Measurements from ENCODE around the gene CDK11B. TPM values are rescaled to one million over a fixed set of nuclear protein-coding genes. Genes with fewer than 3 reads are reported as not detected.

CDK11B gene
- total RNA-seq, 1 donor from 2014 or later = 71.0 TPM

DNA sequence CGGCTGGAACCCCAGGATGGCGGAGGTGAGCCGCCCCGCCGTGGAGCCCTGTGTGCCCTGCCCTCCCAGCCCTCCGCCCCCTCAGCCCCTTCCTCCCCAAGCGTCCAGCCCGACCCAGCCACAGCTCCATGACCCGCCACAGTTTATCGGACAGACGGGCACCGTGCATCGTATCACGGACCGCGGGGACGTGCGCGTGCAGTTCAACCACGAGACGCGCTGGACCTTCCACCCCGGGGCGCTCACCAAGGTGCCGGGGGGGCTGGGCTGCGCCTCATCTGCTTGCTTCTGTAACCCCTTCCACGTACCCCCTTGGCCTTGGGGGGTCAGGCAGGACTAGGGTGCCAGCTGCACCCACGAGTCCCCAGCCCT, 33.4 kb downstream of the CDK11B start:
- TF ChIP-seq, protein P1, sequence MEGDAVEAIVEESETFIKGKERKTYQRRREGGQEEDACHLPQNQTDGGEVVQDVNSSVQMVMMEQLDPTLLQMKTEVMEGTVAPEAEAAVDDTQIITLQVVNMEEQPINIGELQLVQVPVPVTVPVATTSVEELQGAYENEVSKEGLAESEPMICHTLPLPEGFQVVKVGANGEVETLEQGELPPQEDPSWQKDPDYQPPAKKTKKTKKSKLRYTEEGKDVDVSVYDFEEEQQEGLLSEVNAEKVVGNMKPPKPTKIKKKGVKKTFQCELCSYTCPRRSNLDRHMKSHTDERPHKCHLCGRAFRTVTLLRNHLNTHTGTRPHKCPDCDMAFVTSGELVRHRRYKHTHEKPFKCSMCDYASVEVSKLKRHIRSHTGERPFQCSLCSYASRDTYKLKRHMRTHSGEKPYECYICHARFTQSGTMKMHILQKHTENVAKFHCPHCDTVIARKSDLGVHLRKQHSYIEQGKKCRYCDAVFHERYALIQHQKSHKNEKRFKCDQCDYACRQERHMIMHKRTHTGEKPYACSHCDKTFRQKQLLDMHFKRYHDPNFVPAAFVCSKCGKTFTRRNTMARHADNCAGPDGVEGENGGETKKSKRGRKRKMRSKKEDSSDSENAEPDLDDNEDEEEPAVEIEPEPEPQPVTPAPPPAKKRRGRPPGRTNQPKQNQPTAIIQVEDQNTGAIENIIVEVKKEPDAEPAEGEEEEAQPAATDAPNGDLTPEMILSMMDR (IDR thresholded peaks at IDR 0.05; ENCODE audit: unreplicated experiment) = no peak
- Mint-ChIP-seq H3K27me3 (ENCODE audit: unreplicated experiment) (peaks cover 2% of the 10 kb centered on the region), H3K27ac (ENCODE audit: unreplicated experiment) (no peak overlapping the region), H3K4me1 (ENCODE audit: unreplicated experiment) (peaks cover 2% of the 10 kb centered on the region), H3K4me3 (ENCODE audit: unreplicated experiment) (no peak overlapping the region), H3K9me3 (ENCODE audit: unreplicated experiment) (no peaks in the 10 kb centered on the region), H3K36me3 (ENCODE audit: low read depth, unreplicated experiment) (peaks cover 5% of the 10 kb centered on the region)
- no peak for DNase-seq (ENCODE audit: low spot score)

DNA sequence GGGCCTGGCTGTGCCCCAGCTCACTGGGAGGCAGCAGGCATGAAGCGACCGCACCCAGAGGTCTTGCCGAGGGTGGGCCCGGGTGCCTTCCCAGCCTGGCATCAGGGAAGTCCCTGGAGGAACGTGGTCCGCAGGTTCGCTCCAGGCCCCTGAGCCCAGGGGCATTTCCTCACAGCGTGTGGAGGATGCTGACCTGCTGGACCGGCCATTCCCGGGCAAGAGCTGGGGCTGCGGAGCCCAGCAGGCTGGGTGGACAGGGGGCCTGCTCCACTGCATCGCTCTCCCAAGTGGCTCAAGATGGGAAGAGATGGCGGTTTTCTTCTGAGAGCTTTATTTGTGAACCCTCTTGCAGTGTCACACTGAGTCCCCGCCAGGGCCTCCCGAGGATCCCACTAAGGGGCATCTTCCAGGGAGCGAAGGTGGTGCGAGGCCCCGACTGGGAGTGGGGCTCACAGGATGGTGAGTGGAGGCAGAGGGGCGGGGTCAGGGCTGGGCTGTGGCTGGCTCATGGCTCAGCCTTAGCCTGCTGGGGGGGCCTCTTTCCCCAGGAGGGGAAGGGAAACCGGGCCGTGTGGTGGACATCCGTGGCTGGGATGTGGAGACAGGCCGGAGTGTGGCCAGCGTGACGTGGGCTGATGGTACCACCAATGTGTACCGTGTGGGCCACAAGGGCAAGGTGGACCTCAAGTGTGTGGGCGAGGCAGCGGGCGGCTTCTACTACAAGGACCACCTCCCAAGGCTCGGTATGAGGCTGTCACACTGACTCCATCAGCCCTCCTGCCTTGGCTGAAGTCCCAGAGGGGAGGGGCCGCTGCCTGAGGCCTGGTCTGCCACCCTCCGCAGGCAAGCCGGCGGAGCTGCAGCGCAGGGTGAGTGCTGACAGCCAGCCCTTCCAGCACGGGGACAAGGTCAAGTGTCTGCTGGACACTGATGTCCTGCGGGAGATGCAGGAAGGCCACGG, 34.1 kb downstream of the CDK11B start:
- peaks cover 2% of the 10 kb centered on the region for H3K27me3 Mint-ChIP-seq (ENCODE audit: unreplicated experiment)
- no peaks in the 10 kb centered on the region for H3K9me3 Mint-ChIP-seq (ENCODE audit: unreplicated experiment)
- H3K36me3 Mint-ChIP-seq (ENCODE audit: low read depth, unreplicated experiment) = peaks cover 5% of the 10 kb centered on the region
- peaks cover 2% of the 10 kb centered on the region for H3K4me1 Mint-ChIP-seq (ENCODE audit: unreplicated experiment)
- H3K4me3 Mint-ChIP-seq (ENCODE audit: unreplicated experiment) = no peak overlapping the region
- DNase-seq (ENCODE audit: low spot score) = no peak
- no peak overlapping the region for H3K27ac Mint-ChIP-seq (ENCODE audit: unreplicated experiment)
- TF ChIP-seq, protein P1 (IDR thresholded peaks at IDR 0.05; ENCODE audit: unreplicated experiment) = no peak

DNA sequence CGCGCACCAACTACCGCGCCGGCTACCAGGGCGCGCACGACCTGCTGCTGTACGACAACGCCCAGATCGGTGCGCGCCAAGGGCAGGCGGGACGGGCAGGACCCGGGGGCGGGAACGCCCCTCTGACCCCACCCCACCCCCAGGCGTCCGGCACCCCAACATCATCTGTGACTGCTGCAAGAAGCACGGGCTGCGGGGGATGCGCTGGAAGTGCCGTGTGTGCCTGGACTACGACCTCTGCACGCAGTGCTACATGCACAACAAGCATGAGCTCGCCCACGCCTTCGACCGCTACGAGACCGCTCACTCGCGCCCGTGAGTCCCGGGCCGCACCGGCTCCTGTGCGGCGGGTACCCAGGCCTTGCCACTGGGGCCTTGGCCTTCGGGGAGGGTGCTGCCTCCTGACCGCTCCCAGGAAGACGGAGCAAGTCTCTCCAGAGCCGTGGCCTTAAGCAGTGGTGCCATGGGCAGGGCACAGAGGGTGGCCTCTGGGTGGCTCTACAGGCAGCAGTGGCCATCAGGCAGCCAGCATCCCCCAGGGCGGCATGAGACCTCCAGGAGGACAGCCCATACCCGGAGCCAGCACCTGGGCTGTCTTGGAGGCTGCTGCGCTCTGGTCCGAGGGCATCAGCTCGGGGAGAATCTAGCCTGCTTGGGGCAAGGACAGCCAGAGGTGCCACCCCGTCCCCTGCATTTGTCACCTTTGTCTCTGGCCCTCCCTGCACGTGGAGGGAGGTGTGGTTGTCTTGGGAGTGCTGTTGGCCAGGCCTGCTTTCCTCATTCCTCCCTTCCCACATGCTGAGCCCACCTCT, 35.0 kb downstream of the CDK11B start:
- TF ChIP-seq, protein P1 (IDR thresholded peaks at IDR 0.05; ENCODE audit: unreplicated experiment) = no peak
- H3K9me3 Mint-ChIP-seq (ENCODE audit: unreplicated experiment) = no peaks in the 10 kb centered on the region
- H3K27me3 Mint-ChIP-seq (ENCODE audit: unreplicated experiment) = peaks cover 2% of the 10 kb centered on the region
- H3K36me3 Mint-ChIP-seq (ENCODE audit: low read depth, unreplicated experiment) = peaks cover 5% of the 10 kb centered on the region
- H3K4me3 Mint-ChIP-seq (ENCODE audit: unreplicated experiment) = no peak overlapping the region
- no peak for DNase-seq (ENCODE audit: low spot score)
- H3K4me1 Mint-ChIP-seq (ENCODE audit: unreplicated experiment) = peaks cover 2% of the 10 kb centered on the region
- H3K27ac Mint-ChIP-seq (ENCODE audit: unreplicated experiment) = no peak overlapping the region

DNA sequence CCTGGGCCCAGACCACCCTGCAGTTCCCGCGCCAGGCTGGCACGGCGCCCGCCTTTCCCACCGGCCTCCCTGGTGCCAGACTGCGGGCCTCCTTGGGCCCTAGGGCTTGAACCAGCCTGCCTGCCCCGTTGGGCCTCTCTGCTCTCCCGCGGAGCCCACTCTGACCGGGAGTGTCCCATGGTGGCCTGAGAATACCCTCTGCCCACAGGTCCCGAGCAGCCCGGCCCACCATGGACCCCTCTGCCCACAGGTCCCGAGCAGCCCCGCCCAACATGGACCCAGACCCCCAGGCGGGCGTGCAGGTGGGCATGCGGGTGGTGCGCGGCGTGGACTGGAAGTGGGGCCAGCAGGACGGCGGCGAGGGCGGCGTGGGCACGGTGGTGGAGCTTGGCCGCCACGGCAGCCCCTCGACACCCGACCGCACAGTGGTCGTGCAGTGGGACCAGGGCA, 35.6 kb downstream of the CDK11B start:
- Mint-ChIP-seq H3K27me3 (ENCODE audit: unreplicated experiment) (peaks cover 2% of the 10 kb centered on the region), H3K27ac (ENCODE audit: unreplicated experiment) (no peak overlapping the region), H3K36me3 (ENCODE audit: low read depth, unreplicated experiment) (peaks cover 5% of the 10 kb centered on the region), H3K4me1 (ENCODE audit: unreplicated experiment) (peaks cover 2% of the 10 kb centered on the region), H3K4me3 (ENCODE audit: unreplicated experiment) (no peak overlapping the region), H3K9me3 (ENCODE audit: unreplicated experiment) (no peaks in the 10 kb centered on the region)
- DNase-seq (ENCODE audit: low spot score) = no peak
- TF ChIP-seq, protein P1 (IDR thresholded peaks at IDR 0.05; ENCODE audit: unreplicated experiment) = no peak
